Measurements from ENCODE around the gene SLC25A51. TPM values are rescaled to one million over a fixed set of nuclear protein-coding genes. Genes with fewer than 3 reads are reported as not detected.

The SLC25A51 gene
- total RNA-seq, 1 experiment from 2014 or later: 9.3 TPM

DNA sequence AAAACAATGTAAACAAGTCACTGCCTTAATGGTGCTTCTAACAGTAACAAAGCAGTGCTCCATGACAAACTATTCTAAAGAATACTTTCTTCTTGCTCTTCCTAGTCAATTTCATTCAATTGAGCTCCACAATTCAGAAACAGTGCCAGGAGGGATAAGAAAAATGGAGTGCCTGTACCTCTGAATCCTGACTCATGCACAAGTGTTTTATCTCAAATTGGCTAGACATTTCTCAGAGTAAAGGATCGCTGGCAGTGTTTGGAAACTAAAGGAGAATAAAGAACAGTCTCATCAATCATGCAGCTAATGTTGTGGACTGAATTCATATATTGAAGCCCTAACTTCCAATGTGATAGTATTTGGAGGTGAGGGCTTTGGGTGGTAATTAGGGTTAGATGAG is 27.6 kb downstream of the SLC25A51 start:
- no TSS peak for BruUV-seq (replicated peaks)
- H3K27ac Mint-ChIP-seq (ENCODE audit: unreplicated experiment): no peak overlapping the region
- no peak for DNase-seq
- intact Hi-C loops (cut with micrococcal nuclease; ENCODE audit: unreplicated experiment): no loop called here
- no peaks in the 10 kb centered on the region for H3K27me3 Mint-ChIP-seq (ENCODE audit: unreplicated experiment)
- TF ChIP-seq, protein P1, sequence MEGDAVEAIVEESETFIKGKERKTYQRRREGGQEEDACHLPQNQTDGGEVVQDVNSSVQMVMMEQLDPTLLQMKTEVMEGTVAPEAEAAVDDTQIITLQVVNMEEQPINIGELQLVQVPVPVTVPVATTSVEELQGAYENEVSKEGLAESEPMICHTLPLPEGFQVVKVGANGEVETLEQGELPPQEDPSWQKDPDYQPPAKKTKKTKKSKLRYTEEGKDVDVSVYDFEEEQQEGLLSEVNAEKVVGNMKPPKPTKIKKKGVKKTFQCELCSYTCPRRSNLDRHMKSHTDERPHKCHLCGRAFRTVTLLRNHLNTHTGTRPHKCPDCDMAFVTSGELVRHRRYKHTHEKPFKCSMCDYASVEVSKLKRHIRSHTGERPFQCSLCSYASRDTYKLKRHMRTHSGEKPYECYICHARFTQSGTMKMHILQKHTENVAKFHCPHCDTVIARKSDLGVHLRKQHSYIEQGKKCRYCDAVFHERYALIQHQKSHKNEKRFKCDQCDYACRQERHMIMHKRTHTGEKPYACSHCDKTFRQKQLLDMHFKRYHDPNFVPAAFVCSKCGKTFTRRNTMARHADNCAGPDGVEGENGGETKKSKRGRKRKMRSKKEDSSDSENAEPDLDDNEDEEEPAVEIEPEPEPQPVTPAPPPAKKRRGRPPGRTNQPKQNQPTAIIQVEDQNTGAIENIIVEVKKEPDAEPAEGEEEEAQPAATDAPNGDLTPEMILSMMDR (IDR thresholded peaks at IDR 0.05; ENCODE audit: unreplicated experiment): no peak
- H3K4me3 Mint-ChIP-seq (ENCODE audit: low read depth, unreplicated experiment): no peak overlapping the region
- H3K4me1 Mint-ChIP-seq (ENCODE audit: low read depth, unreplicated experiment): no peaks in the 10 kb centered on the region
- H3K9me3 Mint-ChIP-seq (ENCODE audit: low read depth, unreplicated experiment): no peaks in the 10 kb centered on the region
- CTCF ChIA-PET: no interaction called here
- peaks cover 8% of the 10 kb centered on the region for H3K36me3 Mint-ChIP-seq (ENCODE audit: insufficient read depth, unreplicated experiment)

DNA sequence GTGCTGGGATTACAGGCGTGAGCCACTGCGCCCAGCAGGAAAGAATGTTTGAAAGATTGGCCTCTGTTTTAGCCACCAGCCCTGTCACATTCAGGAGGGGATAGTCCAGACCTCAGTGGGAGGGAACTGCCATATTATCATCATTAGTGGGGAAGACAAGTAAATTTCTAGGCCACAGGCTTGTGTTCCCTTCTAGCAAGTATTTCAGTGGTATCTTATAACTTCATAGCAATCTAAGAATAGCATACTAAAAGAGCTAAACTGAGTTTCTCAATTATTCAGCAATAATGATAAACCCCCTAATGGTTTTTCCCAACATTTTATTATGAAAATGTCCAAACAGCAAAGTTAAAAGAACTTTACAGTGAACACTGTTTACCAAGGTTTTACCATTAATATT is 30.0 kb downstream of the SLC25A51 start:
- no peak overlapping the region for H3K27ac Mint-ChIP-seq (ENCODE audit: unreplicated experiment)
- CTCF ChIA-PET: no interaction called here
- no peaks in the 10 kb centered on the region for H3K9me3 Mint-ChIP-seq (ENCODE audit: low read depth, unreplicated experiment)
- TF ChIP-seq, protein P1 (IDR thresholded peaks at IDR 0.05; ENCODE audit: unreplicated experiment): no peak
- BruUV-seq (replicated peaks): no TSS peak
- H3K27me3 Mint-ChIP-seq (ENCODE audit: unreplicated experiment): no peaks in the 10 kb centered on the region
- no peak overlapping the region for H3K4me3 Mint-ChIP-seq (ENCODE audit: low read depth, unreplicated experiment)
- DNase-seq: no peak
- peaks cover 3% of the 10 kb centered on the region for H3K36me3 Mint-ChIP-seq (ENCODE audit: insufficient read depth, unreplicated experiment)
- intact Hi-C loops (cut with micrococcal nuclease; ENCODE audit: unreplicated experiment): no loop called here
- no peaks in the 10 kb centered on the region for H3K4me1 Mint-ChIP-seq (ENCODE audit: low read depth, unreplicated experiment)

DNA sequence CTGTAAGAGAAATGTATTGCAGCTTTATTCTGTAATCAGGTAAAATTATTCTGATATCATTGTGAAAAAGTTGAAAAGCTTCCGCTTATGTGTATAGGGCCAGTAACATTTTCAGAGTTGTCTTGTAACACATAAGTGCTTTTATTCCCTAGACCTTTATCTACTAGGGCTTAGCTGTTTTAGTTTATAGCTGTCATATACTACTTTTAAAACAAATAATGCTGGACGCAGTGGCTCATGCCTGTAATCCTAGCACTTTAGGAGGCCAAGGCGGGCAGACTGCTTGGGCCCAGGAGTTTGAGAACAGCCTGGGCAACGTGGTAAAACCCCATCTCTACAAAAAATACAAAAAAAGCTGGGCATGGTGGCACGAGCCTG is 33.1 kb downstream of the SLC25A51 start:
- TF ChIP-seq, protein P1 (IDR thresholded peaks at IDR 0.05; ENCODE audit: unreplicated experiment): no peak

DNA sequence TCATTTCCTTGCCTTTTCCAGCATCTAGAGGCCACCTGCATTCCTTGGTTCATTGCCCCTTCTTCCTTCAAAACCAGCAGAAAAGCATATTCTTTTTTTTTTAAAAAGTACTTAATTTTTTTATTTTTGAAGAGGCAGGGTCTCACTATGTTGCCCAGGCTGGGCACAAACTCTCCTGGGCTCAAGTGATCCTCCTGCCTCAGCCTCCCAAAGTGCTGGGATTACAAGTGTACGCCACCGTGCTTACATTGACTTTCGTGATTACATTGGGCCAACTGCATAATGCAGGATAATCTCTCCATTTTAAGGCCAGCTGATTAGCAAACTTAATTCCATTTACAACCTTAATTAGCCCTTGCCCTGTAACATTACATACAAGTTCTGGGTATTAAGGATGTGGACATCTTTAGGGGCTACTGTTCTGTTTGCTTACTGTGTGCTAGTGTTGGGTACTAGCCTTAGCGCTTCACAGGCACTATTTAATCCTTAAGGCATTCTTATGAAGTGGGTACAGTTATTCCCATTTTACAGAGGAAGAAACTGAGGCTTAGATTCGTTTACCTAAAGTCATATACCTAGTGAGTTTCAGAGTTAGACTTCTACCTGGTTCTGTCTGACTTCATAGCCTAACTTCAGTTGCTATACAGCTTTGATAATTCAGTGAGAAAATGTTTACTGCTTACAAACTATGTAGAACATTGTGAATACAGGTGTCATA is 33.7 kb downstream of the SLC25A51 start:
- no TSS peak for BruUV-seq (replicated peaks)
- DNase-seq: no peak
- no peaks in the 10 kb centered on the region for H3K27me3 Mint-ChIP-seq (ENCODE audit: unreplicated experiment)
- intact Hi-C loops (cut with micrococcal nuclease; ENCODE audit: unreplicated experiment): no loop called here
- H3K36me3 Mint-ChIP-seq (ENCODE audit: insufficient read depth, unreplicated experiment): no peaks in the 10 kb centered on the region
- H3K27ac Mint-ChIP-seq (ENCODE audit: unreplicated experiment): no peak overlapping the region
- no peak overlapping the region for H3K4me3 Mint-ChIP-seq (ENCODE audit: low read depth, unreplicated experiment)
- no peaks in the 10 kb centered on the region for H3K4me1 Mint-ChIP-seq (ENCODE audit: low read depth, unreplicated experiment)
- H3K9me3 Mint-ChIP-seq (ENCODE audit: low read depth, unreplicated experiment): no peaks in the 10 kb centered on the region
- CTCF ChIA-PET: no interaction called here
- TF ChIP-seq, protein P1 (IDR thresholded peaks at IDR 0.05; ENCODE audit: unreplicated experiment): no peak

More for the DNA sequence above, 33.1 kb downstream of the SLC25A51 start:
- Mint-ChIP-seq H3K4me1 (ENCODE audit: low read depth, unreplicated experiment) (no peaks in the 10 kb centered on the region), H3K9me3 (ENCODE audit: low read depth, unreplicated experiment) (no peaks in the 10 kb centered on the region), H3K36me3 (ENCODE audit: insufficient read depth, unreplicated experiment) (no peaks in the 10 kb centered on the region), H3K4me3 (ENCODE audit: low read depth, unreplicated experiment) (no peak overlapping the region), H3K27ac (ENCODE audit: unreplicated experiment) (no peak overlapping the region), H3K27me3 (ENCODE audit: unreplicated experiment) (no peaks in the 10 kb centered on the region)
- no peak for DNase-seq
- CTCF ChIA-PET: no interaction called here
- intact Hi-C loops (cut with micrococcal nuclease; ENCODE audit: unreplicated experiment): no loop called here
- no TSS peak for BruUV-seq (replicated peaks)
